ENCODE measurements around the gene STN1. TPM values are rescaled to one million over a fixed set of nuclear protein-coding genes. Genes with fewer than 3 reads are reported as not detected.

The STN1 gene
- polyA plus RNA-seq, 1 experiment: 17.8 TPM

DNA sequence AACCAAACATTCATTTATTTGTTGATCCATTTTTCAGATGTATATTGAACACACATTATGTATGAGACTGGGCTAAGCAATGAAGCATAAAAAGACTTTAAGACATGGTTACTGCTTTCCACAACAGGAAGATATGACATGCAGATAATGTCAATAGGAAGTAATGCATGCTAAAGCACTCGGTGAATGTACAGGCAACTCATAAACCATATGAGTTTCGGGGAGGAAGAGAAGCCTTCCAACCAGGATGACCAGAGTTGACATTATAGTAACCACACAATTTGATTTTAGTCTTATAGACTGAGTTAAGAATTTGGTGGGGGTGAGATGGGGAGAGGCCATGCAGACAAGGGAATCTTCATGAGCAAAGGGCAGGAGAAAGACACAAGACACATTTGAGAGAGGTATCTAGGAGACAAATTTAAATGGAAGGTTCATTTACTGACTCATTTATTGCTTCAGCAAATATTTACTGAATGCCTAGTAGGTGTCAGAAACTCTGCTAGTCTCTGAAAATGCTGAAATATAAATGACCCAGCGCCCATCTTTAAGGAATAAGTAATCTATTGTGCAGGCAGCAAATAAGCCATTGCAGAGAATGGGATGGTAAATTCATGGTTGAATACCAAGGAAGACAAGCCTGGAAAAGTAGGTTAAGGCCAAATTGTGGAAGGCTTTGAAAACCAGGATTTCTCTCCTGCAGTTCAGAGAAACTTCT, 30.0 kb upstream of the STN1 start:
- DNase-seq (ENCODE audit: low read depth): no peak
- no peaks in the 10 kb centered on the region for H3K27me3 ChIP-seq (ENCODE audit: control insufficient read depth, insufficient read depth, low read length)
- TF ChIP-seq, protein P1, sequence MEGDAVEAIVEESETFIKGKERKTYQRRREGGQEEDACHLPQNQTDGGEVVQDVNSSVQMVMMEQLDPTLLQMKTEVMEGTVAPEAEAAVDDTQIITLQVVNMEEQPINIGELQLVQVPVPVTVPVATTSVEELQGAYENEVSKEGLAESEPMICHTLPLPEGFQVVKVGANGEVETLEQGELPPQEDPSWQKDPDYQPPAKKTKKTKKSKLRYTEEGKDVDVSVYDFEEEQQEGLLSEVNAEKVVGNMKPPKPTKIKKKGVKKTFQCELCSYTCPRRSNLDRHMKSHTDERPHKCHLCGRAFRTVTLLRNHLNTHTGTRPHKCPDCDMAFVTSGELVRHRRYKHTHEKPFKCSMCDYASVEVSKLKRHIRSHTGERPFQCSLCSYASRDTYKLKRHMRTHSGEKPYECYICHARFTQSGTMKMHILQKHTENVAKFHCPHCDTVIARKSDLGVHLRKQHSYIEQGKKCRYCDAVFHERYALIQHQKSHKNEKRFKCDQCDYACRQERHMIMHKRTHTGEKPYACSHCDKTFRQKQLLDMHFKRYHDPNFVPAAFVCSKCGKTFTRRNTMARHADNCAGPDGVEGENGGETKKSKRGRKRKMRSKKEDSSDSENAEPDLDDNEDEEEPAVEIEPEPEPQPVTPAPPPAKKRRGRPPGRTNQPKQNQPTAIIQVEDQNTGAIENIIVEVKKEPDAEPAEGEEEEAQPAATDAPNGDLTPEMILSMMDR (IDR thresholded peaks at IDR 0.05; ENCODE audit: insufficient read depth, low read depth, low read length): no peak
- POLR2A ChIA-PET: no interaction called here
- no peaks in the 10 kb centered on the region for H3K36me3 ChIP-seq (ENCODE audit: control insufficient read depth, insufficient read depth, low read length)
- H3K4me3 ChIP-seq (ENCODE audit: low read depth, low read length): no peak overlapping the region
- CTCF ChIA-PET: no interaction called here

DNA sequence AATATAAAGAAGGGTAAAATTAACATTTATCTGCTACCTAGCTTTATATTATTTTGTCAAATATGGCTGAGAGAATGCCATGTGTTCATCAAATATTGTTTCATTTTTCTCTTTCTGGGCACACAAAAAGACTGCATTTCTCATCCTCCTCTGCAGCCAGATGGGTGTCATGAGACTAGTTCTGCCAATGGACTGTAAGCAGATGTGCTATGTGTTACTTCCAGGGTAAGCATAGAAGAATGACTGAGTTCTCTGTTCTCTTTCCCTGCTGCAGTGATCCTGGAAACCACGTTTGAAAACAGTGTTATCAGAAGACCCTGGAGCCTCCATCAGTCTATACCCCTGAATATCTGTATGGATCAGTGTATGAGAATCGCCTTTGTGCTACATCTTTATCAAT, 24.9 kb upstream of the STN1 start:
- Histone ChIP-seq H3K27me3 (ENCODE audit: control insufficient read depth, insufficient read depth, low read length) (no peaks in the 10 kb centered on the region), H3K4me3 (ENCODE audit: low read depth, low read length) (no peak overlapping the region), H3K36me3 (ENCODE audit: control insufficient read depth, insufficient read depth, low read length) (no peaks in the 10 kb centered on the region)
- TF ChIP-seq, protein P1 (IDR thresholded peaks at IDR 0.05; ENCODE audit: insufficient read depth, low read depth, low read length): no peak
- CTCF ChIA-PET: interaction anchor here (1.2 to 1.8 kb wide), 2 partner anchors 9 to 230 kb away, joined by 3 read pairs; no protein-coding TSS in a partner anchor
- no peak for DNase-seq (ENCODE audit: low read depth)
- POLR2A ChIA-PET: no interaction called here

DNA sequence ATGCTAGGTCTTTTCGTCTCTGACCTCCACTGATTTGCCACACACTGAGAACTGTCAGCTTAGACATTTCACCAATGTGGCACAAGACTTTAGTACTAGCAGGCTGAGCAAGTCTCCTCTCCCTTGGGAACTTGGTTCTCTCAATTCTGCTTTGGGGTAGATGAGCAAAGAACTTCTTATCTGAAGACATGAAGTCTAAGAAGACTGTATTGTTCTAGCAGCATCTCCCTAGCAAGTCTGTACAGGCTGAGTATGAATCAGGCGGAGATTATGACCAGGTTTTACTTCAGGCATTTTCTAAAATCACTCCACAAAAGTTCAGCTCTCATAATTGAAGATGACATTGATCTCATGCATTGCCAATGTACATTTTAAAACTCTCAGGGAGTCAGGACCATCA, 23.8 kb upstream of the STN1 start:
- ChIA-PET POLR2A (no interaction called here), CTCF (interaction anchor here (1.6 kb wide), 1 partner anchor 11 kb away, joined by 5 read pairs; no protein-coding TSS in a partner anchor)
- no peak for DNase-seq (ENCODE audit: low read depth)
- Histone ChIP-seq H3K27me3 (ENCODE audit: control insufficient read depth, insufficient read depth, low read length) (0 out of 2 replicates have a peak, but pooled peaks cover 1% of the 10 kb centered on the region), H3K36me3 (ENCODE audit: control insufficient read depth, insufficient read depth, low read length) (no peaks in the 10 kb centered on the region), H3K4me3 (ENCODE audit: low read depth, low read length) (no peak overlapping the region)
- TF ChIP-seq, protein P1 (IDR thresholded peaks at IDR 0.05; ENCODE audit: insufficient read depth, low read depth, low read length): no peak

DNA sequence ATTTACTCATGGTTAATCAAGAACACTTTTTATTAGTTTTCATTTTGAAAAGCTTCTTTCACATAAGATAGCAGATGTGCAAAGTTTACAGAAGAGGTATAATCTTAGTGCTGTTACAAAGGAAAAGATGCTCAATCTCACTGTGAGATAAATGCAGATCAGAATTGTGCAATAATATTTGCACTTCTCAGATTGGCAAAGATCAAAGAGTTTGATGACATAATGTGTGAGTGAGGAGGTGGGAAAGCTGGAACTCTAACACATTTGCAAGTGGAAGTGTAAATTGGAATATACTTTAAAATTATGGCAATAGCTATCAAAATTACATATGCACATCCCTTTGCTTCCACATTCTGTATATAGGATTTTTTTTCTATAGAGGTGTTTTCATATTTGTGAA, 21.5 kb upstream of the STN1 start:
- ChIA-PET CTCF (interaction anchor here (0.8 kb wide), 2 partner anchors 11 to 24 kb away, joined by 4 to 5 read pairs; no protein-coding TSS in a partner anchor), POLR2A (no interaction called here)
- Histone ChIP-seq H3K36me3 (ENCODE audit: control insufficient read depth, insufficient read depth, low read length) (no peaks in the 10 kb centered on the region), H3K27me3 (ENCODE audit: control insufficient read depth, insufficient read depth, low read length) (0 out of 2 replicates have a peak, but pooled peaks cover 1% of the 10 kb centered on the region), H3K4me3 (ENCODE audit: low read depth, low read length) (no peak overlapping the region)
- DNase-seq (ENCODE audit: low read depth): no peak
- TF ChIP-seq, protein P1 (IDR thresholded peaks at IDR 0.05; ENCODE audit: insufficient read depth, low read depth, low read length): no peak

DNA sequence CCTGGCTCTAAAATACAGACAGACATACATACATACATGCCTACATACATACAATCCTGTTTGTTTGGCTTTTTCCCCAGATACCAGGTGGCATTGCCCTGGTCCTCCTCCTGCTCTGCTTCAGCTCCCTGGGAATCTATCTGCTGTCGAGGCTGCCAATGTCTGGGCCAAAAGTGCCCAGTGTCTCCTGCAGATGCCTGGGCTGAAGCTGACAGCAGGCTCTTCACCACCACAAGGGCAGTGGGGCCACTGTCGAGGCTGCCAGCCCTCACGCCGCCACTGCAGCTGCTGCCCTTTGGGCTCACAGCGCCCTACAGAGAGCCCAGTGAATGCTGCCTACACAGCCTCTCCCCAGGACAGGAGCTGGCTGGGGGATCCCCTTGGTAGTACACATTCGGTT, 18.0 kb upstream of the STN1 start:
- Histone ChIP-seq H3K36me3 (ENCODE audit: control insufficient read depth, insufficient read depth, low read length) (no peaks in the 10 kb centered on the region), H3K27me3 (ENCODE audit: control insufficient read depth, insufficient read depth, low read length) (0 out of 2 replicates have a peak, but pooled peaks cover 1% of the 10 kb centered on the region), H3K4me3 (ENCODE audit: low read depth, low read length) (no peak overlapping the region)
- no peak for DNase-seq (ENCODE audit: low read depth)
- TF ChIP-seq, protein P1 (IDR thresholded peaks at IDR 0.05; ENCODE audit: insufficient read depth, low read depth, low read length): no peak
- POLR2A ChIA-PET: no interaction called here
- CTCF ChIA-PET: no interaction called here
